ENCODE measurements around the gene TLX3.

Gene TLX3

GRCh38 chr5:171306781-171307591 is 2.1 kb upstream of the TLX3 start:
- DNase-seq: no peak

- no peak for DNase-seq
Measured at GRCh38 chr5:171307789-171308452, 1.1 kb upstream of the TLX3 start.

- DNase-seq: no peak
Measured at GRCh38 chr5:171309276-171310211, 496 bp downstream of the TLX3 start.

- DNase-seq: no peak
Measured at GRCh38 chr5:171310212-171310818, 1.3 kb downstream of the TLX3 start.

- DNase-seq: no peak
Measured at GRCh38 chr5:171310819-171311321, 1.8 kb downstream of the TLX3 start.

- DNase-seq: no peak
Measured at GRCh38 chr5:171311322-171312077, 2.5 kb downstream of the TLX3 start.

- no peak for DNase-seq
Measured at GRCh38 chr5:171312129-171312974, 3.3 kb downstream of the TLX3 start.

GRCh38 chr5:171313481-171314206 is 4.6 kb downstream of the TLX3 start:
- DNase-seq: no peak

GRCh38 chr5:171314728-171315385 is 5.8 kb downstream of the TLX3 start:
- no peak for DNase-seq

GRCh38 chr5:171315386-171315891 is 6.4 kb downstream of the TLX3 start:
- no peak for DNase-seq

GRCh38 chr5:171315925-171316257 is 6.8 kb downstream of the TLX3 start:
- no peak for DNase-seq

GRCh38 chr5:171316258-171317121 is 7.4 kb downstream of the TLX3 start:
- no peak for DNase-seq

GRCh38 chr5:171317230-171317629 is 8.2 kb downstream of the TLX3 start:
- no peak for DNase-seq

GRCh38 chr5:171318026-171318425 is 9.0 kb downstream of the TLX3 start:
- no peak for DNase-seq

GRCh38 chr5:171321447-171321846 is 12.4 kb downstream of the TLX3 start:
- DNase-seq: no peak

GRCh38 chr5:171322527-171322926 is 13.5 kb downstream of the TLX3 start:
- DNase-seq: no peak

- no peak for DNase-seq
Measured at GRCh38 chr5:171323007-171323406, 14.0 kb downstream of the TLX3 start.

GRCh38 chr5:171323806-171324632 is 15.0 kb downstream of the TLX3 start:
- DNase-seq: no peak
